A549 (cell line): ENCODE measurements around the gene TMED5. TPM values are rescaled to one million over a fixed set of nuclear protein-coding genes. Genes with fewer than 3 reads are reported as not detected.

Experiments
- ATAC-seq, 2 experiments: fragments of 200-7000 bp in 1 of 2; fragments of >200 bp in 1 of 2; cut with Nextera tagmentation in 1 of 2; cut with Tn5 transposase in 1 of 2; 3 replicates each; pipeline versions ENCODE4 v1.8.0 to v1.9.1; 2018 to 2020; ENCODE audit warnings: mild to moderate bottlenecking in 1 of 2, moderate library complexity in 1 of 2
- CTCF ChIA-PET: fragments of 300-600 bp; sonication (Branson Sonifier 250); formaldehyde crosslinking; extraction: SDS; loops from one replicate; lab custom pipeline; 2021; ENCODE audit warnings: antibody characterized with exemption, inconsistent platforms; lab: Yijun Ruan, JAX
- POLR2A ChIA-PET: fragments of 350-600 bp; formaldehyde crosslinking; extraction: SDS; loops from one replicate; lab custom pipeline; 2021; ENCODE audit warnings: antibody characterized with exemption, inconsistent platforms; lab: Yijun Ruan, JAX
- DNase-seq, 2 experiments: peaks; one replicate each; pipeline versions ENCODE4 v3.0.0 to v3.0.0-alpha.2; 2011 to 2016; ENCODE audit warnings: low read depth in 1 of 2, low spot score in 1 of 2
- FAIRE-seq: peaks from 2 replicates; lab custom pipeline; 2011; peaks lifted over from hg19 to GRCh38; lab: Jason Lieb, UNC
- H3K27ac ChIP-seq, 2 experiments: fragments of >200 bp; sonication (Bioruptor Twin); formaldehyde crosslinking; 3 replicates each; pipeline ENCODE4 v1.5.1; 2016 to 2017
- H3K4me1 ChIP-seq: fragments of >200 bp; sonication (Bioruptor Twin); formaldehyde crosslinking; 3 replicates; pipeline ENCODE4 v1.6.1; 2016
- H3K4me2 ChIP-seq: fragments of >200 bp; sonication (Bioruptor Twin); formaldehyde crosslinking; 3 replicates; pipeline ENCODE4 v1.6.1; 2016
- H3K4me3 ChIP-seq: fragments of >200 bp; sonication (Bioruptor Twin); formaldehyde crosslinking; 3 replicates; pipeline ENCODE4 v1.5.1; 2016
- H3K9me3 ChIP-seq: fragments of >200 bp; sonication (Bioruptor Twin); formaldehyde crosslinking; 3 replicates; pipeline ENCODE4 v1.6.1; 2016
- CBX8 ChIP-seq: fragments of 200-600 bp; sonication (generic); IDR thresholded peaks from 2 replicates; pipeline ENCODE4 v1.6.1; 2016
- CEBPB ChIP-seq, 2 experiments: fragments of >200 bp in 1 of 2; sonication (Bioruptor Twin) in 1 of 2; formaldehyde crosslinking in 1 of 2; IDR thresholded peaks; 2 replicates each; pipeline ENCODE4 v1.6.1; 2012 to 2016
- CHD2 ChIP-seq: fragments of 150-350 bp; IDR thresholded peaks from 2 replicates; pipeline ENCODE4 v1.6.1; 2014; ENCODE audit warnings: low read length; ENCODE audit not compliant: partially characterized antibody
- EHF ChIP-seq: fragments of 250-450 bp; sonication (Bioruptor Pico); IDR thresholded peaks from 2 replicates; pipeline ENCODE4 v1.5.0; 2020; ENCODE audit warnings: mild to moderate bottlenecking
- EHMT2 ChIP-seq: fragments of 200-600 bp; sonication (generic); IDR thresholded peaks from 2 replicates; pipeline ENCODE4 v1.6.1; 2016; ENCODE audit warnings: antibody characterized with exemption, low read depth, mild to moderate bottlenecking, moderate library complexity
- EP300 ChIP-seq, 2 experiments: fragments of >200 bp; sonication (Bioruptor Twin); formaldehyde crosslinking; IDR thresholded peaks; 2 replicates in 1 of 2; 3 replicates in 1 of 2; pipeline ENCODE4 v1.6.1; 2016 to 2017
- FOSL2 ChIP-seq, 2 experiments: fragments of 450-650 bp in 1 of 2; fragments of >200 bp in 1 of 2; sonication (Bioruptor Twin) in 1 of 2; formaldehyde crosslinking; IDR thresholded peaks; 2 replicates each; pipeline versions ENCODE4 v1.5.0 to v1.6.1; 2016 to 2020; ENCODE audit warnings: mild to moderate bottlenecking in 1 of 2, moderate library complexity in 1 of 2
- FOXS1 ChIP-seq: fragments of 250-450 bp; sonication (Bioruptor Pico); IDR thresholded peaks from 2 replicates; pipeline ENCODE4 v1.5.0; 2020; ENCODE audit warnings: mild to moderate bottlenecking, moderate library complexity
- HOXA7 ChIP-seq: fragments of 250-450 bp; sonication (Bioruptor Pico); IDR thresholded peaks from 2 replicates; pipeline ENCODE4 v1.5.0; 2020; ENCODE audit warnings: mild to moderate bottlenecking, moderate library complexity
- JUN ChIP-seq, 2 experiments: fragments of >200 bp; sonication (Bioruptor Twin); formaldehyde crosslinking; IDR thresholded peaks; 2 replicates in 1 of 2; 3 replicates in 1 of 2; pipeline ENCODE4 v1.6.1; 2016 to 2017
- MAFK ChIP-seq: fragments of 450-650 bp; IDR thresholded peaks from 2 replicates; pipeline ENCODE4 v1.6.1; 2014; ENCODE audit not compliant: partially characterized antibody
- MAZ ChIP-seq: fragments of 150-350 bp; IDR thresholded peaks from 2 replicates; pipeline ENCODE4 v1.6.1; 2014; ENCODE audit warnings: antibody characterized with exemption, low read depth, low read length, borderline replicate concordance
- MYC ChIP-seq: IDR thresholded peaks from 2 replicates; pipeline ENCODE4 v1.6.1; 2012; ENCODE audit warnings: mild to moderate bottlenecking, inconsistent platforms, low read length, improper control_type of control experiment, borderline replicate concordance
- NFE2L2 ChIP-seq: fragments of 150-350 bp; conservative IDR thresholded peaks from 2 replicates; pipeline ENCODE4 v1.6.1; 2014; ENCODE audit warnings: low read length
- NPAS2 ChIP-seq: fragments of 250-450 bp; sonication (Bioruptor Pico); IDR thresholded peaks from 2 replicates; pipeline ENCODE4 v1.8.0; 2022; ENCODE audit warnings: mild to moderate bottlenecking, moderate library complexity, borderline replicate concordance
- RARB ChIP-seq: fragments of 250-450 bp; sonication (Bioruptor Pico); IDR thresholded peaks from 2 replicates; pipeline ENCODE4 v1.8.0; 2021; ENCODE audit warnings: mild to moderate bottlenecking, moderate library complexity
- SMC3 ChIP-seq: fragments of >200 bp; sonication (Bioruptor Twin); formaldehyde crosslinking; IDR thresholded peaks from 3 replicates; pipeline ENCODE4 v1.6.1; 2018; ENCODE audit warnings: inconsistent platforms
- TFCP2L1 ChIP-seq: fragments of 250-450 bp; sonication (Bioruptor Pico); IDR thresholded peaks from 2 replicates; pipeline ENCODE4 v1.5.0; 2021; ENCODE audit warnings: mild to moderate bottlenecking
- TP53 ChIP-seq: fragments of 250-450 bp; sonication (Bioruptor Pico); IDR thresholded peaks from 2 replicates; pipeline ENCODE4 v1.5.0; 2021; ENCODE audit warnings: mild to moderate bottlenecking, moderate library complexity
- ZFP36 ChIP-seq: fragments of 450-650 bp; IDR thresholded peaks from 2 replicates; pipeline ENCODE4 v1.6.1; 2014; ENCODE audit warnings: borderline replicate concordance; ENCODE audit not compliant: partially characterized antibody
- ZSCAN20 ChIP-seq: fragments of 250-450 bp; sonication (Bioruptor Pico); IDR thresholded peaks from 2 replicates; pipeline ENCODE4 v1.8.0; 2022; ENCODE audit warnings: mild to moderate bottlenecking, moderate library complexity
- WGBS: methylation state at CpG from one replicate; pipeline ENCODE4 v1.1.6; 2017; ENCODE audit errors: missing lambda C conversion rate; 5-methylcytosine and 5-hydroxymethylcytosine counted together
- polyA plus RNA-seq, 4 experiments: library from polyadenylated mRNA; depleted of rRNA in 3 of 4; stranded (reverse); fragments of >200 nt; fragmentation: RNase III in 1 of 4; extraction: RNeasy Plus Mini Kit Qiagen cat#74134 plus additional on column Dnase treatment in 1 of 4; gene quantifications; 2 replicates in 3 of 4; 3 replicates in 1 of 4; pipeline ENCODE4 v1.2.3, GENCODE V29; 2011 to 2017
- TF ChIP-seq, protein P1 (sequence below): fragments of >200 bp; sonication (Bioruptor Twin); formaldehyde crosslinking; IDR thresholded peaks from 3 replicates; pipeline ENCODE4 v1.6.1; 2016
- TF ChIP-seq, protein P2 (sequence below): fragments of 250-450 bp; sonication (Bioruptor Pico); IDR thresholded peaks from 2 replicates; pipeline ENCODE4 v1.5.0; 2021; ENCODE audit warnings: mild to moderate bottlenecking, moderate library complexity, borderline replicate concordance
- TF ChIP-seq, protein P3 (sequence below): IDR thresholded peaks from 2 replicates; pipeline ENCODE4 v1.6.1; 2012
- TF ChIP-seq, protein P4 (sequence below): fragments of >200 bp; sonication (Bioruptor Twin); formaldehyde crosslinking; IDR thresholded peaks from 2 replicates; pipeline ENCODE4 v1.6.1; 2016
- TF ChIP-seq, protein P5 (sequence below): IDR thresholded peaks from 2 replicates; pipeline ENCODE4 v1.6.1; 2012
- TF ChIP-seq, protein P6 (sequence below): fragments of 150-350 bp; IDR thresholded peaks from 2 replicates; pipeline ENCODE4 v1.6.1; 2014; ENCODE audit warnings: low read depth, mild to moderate bottlenecking, low read length

Gene TMED5
- polyA plus RNA-seq, 2 of the 4 experiments (the other 2 are of a cell fraction) = 40.4 to 70.7 TPM

DNA sequence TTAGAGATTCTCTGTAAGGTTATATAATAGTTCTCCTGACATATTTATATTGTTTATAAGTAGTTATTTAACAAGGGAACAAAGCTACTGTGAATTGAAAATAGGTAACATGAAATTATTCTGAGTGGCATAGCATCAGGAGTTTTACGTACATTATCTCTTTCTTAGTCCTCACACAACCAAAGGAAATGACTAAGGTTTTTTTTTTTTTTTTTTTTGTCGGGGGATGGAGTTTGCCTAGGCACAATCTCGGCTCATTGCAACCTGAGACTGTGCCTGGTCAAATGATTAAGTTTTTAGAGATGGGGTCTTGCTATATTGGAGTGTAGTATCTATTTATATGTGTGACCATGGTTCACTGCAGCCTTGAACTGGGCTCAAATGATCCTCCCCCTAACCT lies 24.9 kb downstream of the TMED5 start:
- Histone ChIP-seq H3K9me3 (no peaks in the 10 kb centered on the region), H3K4me2 (no peak overlapping the region), H3K4me1 (no peaks in the 10 kb centered on the region)
- no peak for ATAC-seq
- no peak for FAIRE-seq
- 50% methylated on average over 3 of the region's 3 CpGs for WGBS
- TF ChIP-seq TP53 (CRISPR knock-in tag) (no peak), JUN (IDR thresholded peaks at IDR 0.05) (no peak), EHMT2 (no peak), HOXA7 (no peak), MAZ (no peak), EHF (no peak), CBX8 (no peak), FOSL2 (IDR thresholded peaks at IDR 0.05) (no peak), FOSL2 (CRISPR knock-in tag; IDR thresholded peaks at IDR 0.05) (no peak), ZFP36 (no peak), NFE2L2 (no peak), FOXS1 (CRISPR knock-in tag) (no peak), EP300 (IDR thresholded peaks at IDR 0.05) (no peak), CHD2 (no peak), NPAS2 (CRISPR knock-in tag) (no peak), CEBPB (IDR thresholded peaks at IDR 0.05) (no peak), RARB (CRISPR knock-in tag) (no peak)
- TF ChIP-seq, protein P1, sequence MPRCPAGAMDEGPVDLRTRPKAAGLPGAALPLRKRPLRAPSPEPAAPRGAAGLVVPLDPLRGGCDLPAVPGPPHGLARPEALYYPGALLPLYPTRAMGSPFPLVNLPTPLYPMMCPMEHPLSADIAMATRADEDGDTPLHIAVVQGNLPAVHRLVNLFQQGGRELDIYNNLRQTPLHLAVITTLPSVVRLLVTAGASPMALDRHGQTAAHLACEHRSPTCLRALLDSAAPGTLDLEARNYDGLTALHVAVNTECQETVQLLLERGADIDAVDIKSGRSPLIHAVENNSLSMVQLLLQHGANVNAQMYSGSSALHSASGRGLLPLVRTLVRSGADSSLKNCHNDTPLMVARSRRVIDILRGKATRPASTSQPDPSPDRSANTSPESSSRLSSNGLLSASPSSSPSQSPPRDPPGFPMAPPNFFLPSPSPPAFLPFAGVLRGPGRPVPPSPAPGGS = no peak
- TF ChIP-seq, protein P2, sequence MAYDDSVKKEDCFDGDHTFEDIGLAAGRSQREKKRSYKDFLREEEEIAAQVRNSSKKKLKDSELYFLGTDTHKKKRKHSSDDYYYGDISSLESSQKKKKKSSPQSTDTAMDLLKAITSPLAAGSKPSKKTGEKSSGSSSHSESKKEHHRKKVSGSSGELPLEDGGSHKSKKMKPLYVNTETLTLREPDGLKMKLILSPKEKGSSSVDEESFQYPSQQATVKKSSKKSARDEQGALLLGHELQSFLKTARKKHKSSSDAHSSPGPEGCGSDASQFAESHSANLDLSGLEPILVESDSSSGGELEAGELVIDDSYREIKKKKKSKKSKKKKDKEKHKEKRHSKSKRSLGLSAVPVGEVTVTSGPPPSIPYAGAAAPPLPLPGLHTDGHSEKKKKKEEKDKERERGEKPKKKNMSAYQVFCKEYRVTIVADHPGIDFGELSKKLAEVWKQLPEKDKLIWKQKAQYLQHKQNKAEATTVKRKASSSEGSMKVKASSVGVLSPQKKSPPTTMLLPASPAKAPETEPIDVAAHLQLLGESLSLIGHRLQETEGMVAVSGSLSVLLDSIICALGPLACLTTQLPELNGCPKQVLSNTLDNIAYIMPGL (CRISPR knock-in tag) = no peak
- TF ChIP-seq, protein P3, sequence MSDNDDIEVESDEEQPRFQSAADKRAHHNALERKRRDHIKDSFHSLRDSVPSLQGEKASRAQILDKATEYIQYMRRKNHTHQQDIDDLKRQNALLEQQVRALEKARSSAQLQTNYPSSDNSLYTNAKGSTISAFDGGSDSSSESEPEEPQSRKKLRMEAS = no peak
- TF ChIP-seq, protein P4, sequence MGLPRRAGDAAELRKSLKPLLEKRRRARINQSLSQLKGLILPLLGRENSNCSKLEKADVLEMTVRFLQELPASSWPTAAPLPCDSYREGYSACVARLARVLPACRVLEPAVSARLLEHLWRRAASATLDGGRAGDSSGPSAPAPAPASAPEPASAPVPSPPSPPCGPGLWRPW = no peak
- TF ChIP-seq, all 56 proteins: peak for 0
- no peak overlapping the region for H3K27ac ChIP-seq
- ChIA-PET CTCF (interaction anchor here (1.0 kb wide), 1 partner anchor 134 kb away, joined by 3 read pairs; no protein-coding TSS in a partner anchor), POLR2A (no interaction called here)
- H3K4me3 ChIP-seq = no peak overlapping the region
- DNase-seq = no peak

DNA sequence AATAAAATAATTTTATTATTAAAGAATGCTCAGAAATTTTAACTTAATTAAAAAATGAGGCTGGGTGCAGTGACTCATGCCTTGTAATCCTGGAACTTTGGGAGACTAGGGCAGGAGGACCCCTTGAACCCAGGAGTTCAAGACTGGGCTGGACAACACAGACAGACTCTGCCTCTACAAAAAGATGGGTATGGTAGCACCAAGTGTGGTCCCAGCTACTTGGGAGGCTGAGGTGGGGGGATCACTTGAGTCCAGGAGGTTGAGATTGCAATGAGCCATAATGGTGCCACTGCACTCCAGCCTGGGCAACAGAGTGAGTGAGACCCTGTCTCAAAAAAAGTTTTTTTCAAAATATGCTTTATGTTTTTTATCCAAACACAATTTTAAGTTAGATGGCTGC lies 25.3 kb downstream of the TMED5 start:
- POLR2A ChIA-PET = no interaction called here
- Histone ChIP-seq H3K4me2 (no peak overlapping the region), H3K4me3 (no peak overlapping the region), H3K4me1 (no peaks in the 10 kb centered on the region), H3K27ac (no peak overlapping the region), H3K9me3 (no peaks in the 10 kb centered on the region)
- ATAC-seq (no peak), FAIRE-seq (no peak), DNase-seq (no peak)
- CTCF ChIA-PET = no interaction called here
- TF ChIP-seq MAFK (no peak), SMC3 (no peak), FOSL2 (IDR thresholded peaks at IDR 0.05) (no peak), FOSL2 (CRISPR knock-in tag; IDR thresholded peaks at IDR 0.05) (no peak), MYC (no peak), ZSCAN20 (no peak), RARB (CRISPR knock-in tag) (no peak), TFCP2L1 (no peak)
- TF ChIP-seq, protein P5, sequence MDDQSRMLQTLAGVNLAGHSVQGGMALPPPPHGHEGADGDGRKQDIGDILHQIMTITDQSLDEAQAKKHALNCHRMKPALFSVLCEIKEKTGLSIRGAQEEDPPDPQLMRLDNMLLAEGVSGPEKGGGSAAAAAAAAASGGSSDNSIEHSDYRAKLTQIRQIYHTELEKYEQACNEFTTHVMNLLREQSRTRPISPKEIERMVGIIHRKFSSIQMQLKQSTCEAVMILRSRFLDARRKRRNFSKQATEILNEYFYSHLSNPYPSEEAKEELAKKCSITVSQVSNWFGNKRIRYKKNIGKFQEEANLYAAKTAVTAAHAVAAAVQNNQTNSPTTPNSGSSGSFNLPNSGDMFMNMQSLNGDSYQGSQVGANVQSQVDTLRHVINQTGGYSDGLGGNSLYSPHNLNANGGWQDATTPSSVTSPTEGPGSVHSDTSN = no peak
- TF ChIP-seq, protein P6, sequence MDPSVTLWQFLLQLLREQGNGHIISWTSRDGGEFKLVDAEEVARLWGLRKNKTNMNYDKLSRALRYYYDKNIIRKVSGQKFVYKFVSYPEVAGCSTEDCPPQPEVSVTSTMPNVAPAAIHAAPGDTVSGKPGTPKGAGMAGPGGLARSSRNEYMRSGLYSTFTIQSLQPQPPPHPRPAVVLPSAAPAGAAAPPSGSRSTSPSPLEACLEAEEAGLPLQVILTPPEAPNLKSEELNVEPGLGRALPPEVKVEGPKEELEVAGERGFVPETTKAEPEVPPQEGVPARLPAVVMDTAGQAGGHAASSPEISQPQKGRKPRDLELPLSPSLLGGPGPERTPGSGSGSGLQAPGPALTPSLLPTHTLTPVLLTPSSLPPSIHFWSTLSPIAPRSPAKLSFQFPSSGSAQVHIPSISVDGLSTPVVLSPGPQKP = no peak
